Stimulated activated naive CD8-positive, alpha-beta T cell treated with anti-CD3 and anti-CD28 coated beads, Interleukin-15, Interleukin-2, amounts not matched to agents 100 ng/mL and 50 ng/mL, for 24 hours (primary cell): Measurements from ENCODE around the gene ZBTB38.

ENCODE experiments used
- H3K27ac Mint-ChIP-seq: one replicate; pipeline ENCODE4 v1.8.0; 2021; ENCODE audit warnings: mild to moderate bottlenecking, mixed read lengths
- H3K27me3 Mint-ChIP-seq: one replicate; pipeline ENCODE4 v1.8.0; 2021; ENCODE audit warnings: mixed read lengths
- H3K36me3 Mint-ChIP-seq: one replicate; pipeline ENCODE4 v1.8.0; 2021; ENCODE audit warnings: low read depth, mixed read lengths
- H3K4me1 Mint-ChIP-seq: one replicate; pipeline ENCODE4 v1.8.0; 2021; ENCODE audit warnings: low read depth, mixed read lengths
- H3K4me3 Mint-ChIP-seq: one replicate; pipeline ENCODE4 v1.8.0; 2021; ENCODE audit warnings: mild to moderate bottlenecking, mixed read lengths
- H3K9me3 Mint-ChIP-seq: one replicate; pipeline ENCODE4 v1.8.0; 2021; ENCODE audit warnings: mixed read lengths

Gene ZBTB38

GRCh38 chr3:141385406-141386125 lies 17.3 kb downstream of the ZBTB38 start:
- H3K27ac Mint-ChIP-seq, result no peak overlapping the region
- H3K9me3 Mint-ChIP-seq, result no peaks in the 10 kb centered on the region
- H3K27me3 Mint-ChIP-seq, result no peaks in the 10 kb centered on the region
- H3K4me1 Mint-ChIP-seq, result peaks cover 8% of the 10 kb centered on the region
- H3K36me3 Mint-ChIP-seq, result no peaks in the 10 kb centered on the region
- H3K4me3 Mint-ChIP-seq, result no peak overlapping the region

- H3K4me3 Mint-ChIP-seq, result no peak overlapping the region
- H3K36me3 Mint-ChIP-seq, result no peaks in the 10 kb centered on the region
- no peaks in the 10 kb centered on the region for H3K9me3 Mint-ChIP-seq
- H3K27ac Mint-ChIP-seq, result no peak overlapping the region
- no peaks in the 10 kb centered on the region for H3K27me3 Mint-ChIP-seq
- peaks cover 8% of the 10 kb centered on the region for H3K4me1 Mint-ChIP-seq
Observed at GRCh38 chr3:141386126-141386488, 17.8 kb downstream of the ZBTB38 start.

GRCh38 chr3:141386611-141387111 lies 18.4 kb downstream of the ZBTB38 start:
- H3K36me3 Mint-ChIP-seq, result no peaks in the 10 kb centered on the region
- peak overlapping the region; percentile 24 for H3K4me3 Mint-ChIP-seq
- no peak overlapping the region for H3K27ac Mint-ChIP-seq
- peaks cover 8% of the 10 kb centered on the region for H3K4me1 Mint-ChIP-seq
- H3K27me3 Mint-ChIP-seq, result no peaks in the 10 kb centered on the region
- H3K9me3 Mint-ChIP-seq, result no peaks in the 10 kb centered on the region

GRCh38 chr3:141387516-141387915 lies 19.2 kb downstream of the ZBTB38 start:
- H3K36me3 Mint-ChIP-seq, result no peaks in the 10 kb centered on the region
- H3K4me1 Mint-ChIP-seq, result peaks cover 8% of the 10 kb centered on the region

GRCh38 chr3:141388395-141388794 lies 20.1 kb downstream of the ZBTB38 start:
- H3K27me3 Mint-ChIP-seq, result no peaks in the 10 kb centered on the region
- H3K27ac Mint-ChIP-seq, result no peak overlapping the region
- H3K4me1 Mint-ChIP-seq, result peaks cover 8% of the 10 kb centered on the region
- H3K36me3 Mint-ChIP-seq, result no peaks in the 10 kb centered on the region
- H3K4me3 Mint-ChIP-seq, result peak overlapping the region; percentile 42
- H3K9me3 Mint-ChIP-seq, result no peaks in the 10 kb centered on the region

More at GRCh38 chr3:141387516-141387915, 19.2 kb downstream of the ZBTB38 start:
- Mint-ChIP-seq H3K4me3 (no peak overlapping the region), H3K27me3 (no peaks in the 10 kb centered on the region), H3K9me3 (no peaks in the 10 kb centered on the region), H3K27ac (no peak overlapping the region)

GRCh38 chr3:141388823-141389621 lies 20.7 kb downstream of the ZBTB38 start:
- H3K27ac Mint-ChIP-seq, result peak overlapping the region; percentile 51
- peak overlapping the region; percentile 42 for H3K4me3 Mint-ChIP-seq
- H3K27me3 Mint-ChIP-seq, result no peaks in the 10 kb centered on the region
- peaks cover 8% of the 10 kb centered on the region for H3K4me1 Mint-ChIP-seq
- H3K9me3 Mint-ChIP-seq, result no peaks in the 10 kb centered on the region
- H3K36me3 Mint-ChIP-seq, result no peaks in the 10 kb centered on the region

GRCh38 chr3:141389703-141390102 lies 21.4 kb downstream of the ZBTB38 start:
- Mint-ChIP-seq H3K4me3 (no peak overlapping the region), H3K27ac (no peak overlapping the region), H3K4me1 (peaks cover 8% of the 10 kb centered on the region), H3K36me3 (no peaks in the 10 kb centered on the region), H3K9me3 (no peaks in the 10 kb centered on the region), H3K27me3 (no peaks in the 10 kb centered on the region)

GRCh38 chr3:141390747-141391146 lies 22.4 kb downstream of the ZBTB38 start:
- Mint-ChIP-seq H3K4me3 (no peak overlapping the region), H3K9me3 (no peaks in the 10 kb centered on the region), H3K36me3 (no peaks in the 10 kb centered on the region), H3K27ac (no peak overlapping the region), H3K27me3 (no peaks in the 10 kb centered on the region), H3K4me1 (peaks cover 8% of the 10 kb centered on the region)

- no peak overlapping the region for H3K4me3 Mint-ChIP-seq
- no peaks in the 10 kb centered on the region for H3K36me3 Mint-ChIP-seq
- no peak overlapping the region for H3K27ac Mint-ChIP-seq
- peaks cover 8% of the 10 kb centered on the region for H3K4me1 Mint-ChIP-seq
- no peaks in the 10 kb centered on the region for H3K27me3 Mint-ChIP-seq
- peaks cover 3% of the 10 kb centered on the region for H3K9me3 Mint-ChIP-seq
Observed at GRCh38 chr3:141391298-141391990, 23.1 kb downstream of the ZBTB38 start.

GRCh38 chr3:141391991-141392316 lies 23.6 kb downstream of the ZBTB38 start:
- Mint-ChIP-seq H3K9me3 (peaks cover 6% of the 10 kb centered on the region), H3K4me1 (peaks cover 8% of the 10 kb centered on the region), H3K27me3 (no peaks in the 10 kb centered on the region), H3K36me3 (no peaks in the 10 kb centered on the region), H3K4me3 (no peak overlapping the region), H3K27ac (no peak overlapping the region)

GRCh38 chr3:141392416-141392815 lies 24.1 kb downstream of the ZBTB38 start:
- Mint-ChIP-seq H3K27me3 (no peaks in the 10 kb centered on the region), H3K4me3 (no peak overlapping the region), H3K36me3 (no peaks in the 10 kb centered on the region), H3K27ac (no peak overlapping the region), H3K4me1 (peaks cover 8% of the 10 kb centered on the region), H3K9me3 (peaks cover 6% of the 10 kb centered on the region)

- Mint-ChIP-seq H3K4me3 (no peak overlapping the region), H3K4me1 (peaks cover 8% of the 10 kb centered on the region), H3K36me3 (no peaks in the 10 kb centered on the region), H3K27me3 (no peaks in the 10 kb centered on the region), H3K9me3 (peaks cover 6% of the 10 kb centered on the region), H3K27ac (no peak overlapping the region)
Observed at GRCh38 chr3:141392897-141393734, 24.8 kb downstream of the ZBTB38 start.

- Mint-ChIP-seq H3K4me3 (no peak overlapping the region), H3K27me3 (no peaks in the 10 kb centered on the region), H3K27ac (no peak overlapping the region), H3K36me3 (no peaks in the 10 kb centered on the region), H3K4me1 (peaks cover 7% of the 10 kb centered on the region), H3K9me3 (peaks cover 6% of the 10 kb centered on the region)
Observed at GRCh38 chr3:141393735-141394076, 25.4 kb downstream of the ZBTB38 start.

- Mint-ChIP-seq H3K27ac (no peak overlapping the region), H3K4me1 (peaks cover 5% of the 10 kb centered on the region), H3K4me3 (no peak overlapping the region), H3K36me3 (no peaks in the 10 kb centered on the region), H3K27me3 (no peaks in the 10 kb centered on the region), H3K9me3 (peaks cover 6% of the 10 kb centered on the region)
Observed at GRCh38 chr3:141394560-141394959, 26.3 kb downstream of the ZBTB38 start.
